Measurements from ENCODE around the gene CD74. TPM values are rescaled to one million over a fixed set of nuclear protein-coding genes. Genes with fewer than 3 reads are reported as not detected.
A peak's percentile ranks its signal among the peaks of the same experiment; 100 is the strongest.

The CD74 gene
- total and polyA plus RNA-seq, 2 of the 8 experiments (the other 6 are each of a cell fraction or from before 2014, with no cell fraction given): 45.9 to 61.0 TPM

DNA sequence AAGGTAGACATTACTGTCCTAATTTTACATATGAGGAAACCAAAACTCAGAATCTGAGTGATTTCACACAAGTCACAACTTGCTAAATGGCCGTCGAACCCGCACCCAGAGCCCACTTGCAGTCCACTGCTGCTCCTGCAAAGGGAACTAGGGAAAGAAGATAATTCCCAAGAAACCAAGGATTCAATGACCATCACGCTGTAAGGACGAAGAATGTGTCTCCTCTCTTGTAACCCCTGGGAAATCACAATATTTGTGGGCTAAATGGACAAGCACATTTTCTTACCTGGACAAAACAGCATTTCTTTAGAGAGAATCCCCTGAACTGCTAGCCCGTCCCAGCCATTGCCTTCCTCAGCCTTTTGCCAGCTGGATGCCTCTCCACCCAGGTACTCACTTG, 34.5 kb upstream of the CD74 start:
- no peak overlapping the region for H4K91ac ChIP-seq (replicated peaks; ENCODE audit: insufficient read length, low read length)
- peaks cover 14 to 35% of the 10 kb centered on the region in 2 experiments for H3K79me2 ChIP-seq (ENCODE audit: control insufficient read depth in 1 of 2, insufficient read depth in 2 of 2, low read length in 2 of 2)
- H3K56ac ChIP-seq (replicated peaks; ENCODE audit: insufficient read length, low read depth, low read length): no peak overlapping the region
- no peak for FAIRE-seq
- H2BK15ac ChIP-seq (ENCODE audit: low read length): no peak overlapping the region
- no peak overlapping the region; a peak in 1 of 7 replicates for H3K9ac ChIP-seq (replicated peaks in 1 of 4; ENCODE audit: extremely low read depth in 1 of 4, low read depth in 3 of 4, low read length in 3 of 4)
- peaks cover 0 to 12% (median 7%) of the 10 kb centered on the region in 4 experiments; a peak in 6 of 7 replicates for H3K4me1 ChIP-seq (replicated peaks in 1 of 4; ENCODE audit: control insufficient read depth in 3 of 4, insufficient read depth in 4 of 4, low read length in 3 of 4)
- no peak overlapping the region for H3K4ac ChIP-seq (replicated peaks; ENCODE audit: insufficient read length, low read depth, low read length)
- H2AK5ac ChIP-seq (ENCODE audit: low read depth, low read length): no peak overlapping the region
- H3K27ac ChIP-seq (ENCODE audit: low read depth, low read length): peak overlapping the region; percentile 48; the same call in 1 of the 2 replicates
- peak overlapping the region in 1 of 4 experiments; percentile 97; a peak in 1 of 8 replicates for H3K4me3 ChIP-seq (ENCODE audit: extremely low read depth in 1 of 4, insufficient read depth in 2 of 4, low read depth in 3 of 4, low read length in 4 of 4)
- POLR2A ChIA-PET (ENCODE audit: partially characterized antibody): interaction anchor here (0.9 to 7.7 kb wide), 22 partner anchors 10 to 228 kb away, joined by 3 to 51 read pairs (median 4); partner anchors contain the start of genes CD74 and TCOF1
- H2BK20ac ChIP-seq (ENCODE audit: low read length): no peak overlapping the region
- no peak overlapping the region for H3K23ac ChIP-seq (ENCODE audit: insufficient read length)
- H3K79me1 ChIP-seq (ENCODE audit: low read depth, low read length): peaks cover 4% of the 10 kb centered on the region
- H4K5ac ChIP-seq (ENCODE audit: insufficient read length, low read depth, low read length): no peak overlapping the region
- DNase-seq (ENCODE audit: low read depth in 1 of 2, low spot score in 2 of 2): no peak
- peaks cover 19 to 31% of the 10 kb centered on the region in 2 experiments for H4K20me1 ChIP-seq (replicated peaks in 1 of 2; ENCODE audit: control insufficient read depth in 1 of 2, insufficient read depth in 2 of 2, low read length in 2 of 2)
- no peak overlapping the region for H3K18ac ChIP-seq (ENCODE audit: extremely low read depth, low read length)
- no peaks in the 10 kb centered on the region for H3K9me3 ChIP-seq (ENCODE audit: insufficient read depth in 2 of 2, low read depth in 1 of 2, low read length in 1 of 2)
- no peak overlapping the region for H2BK120ac ChIP-seq (replicated peaks; ENCODE audit: low read depth, low read length)
- 96% methylated on average over 6 of the region's 6 CpGs; no CpG with 5 or more reads in 1 of the 2 experiments for WGBS, 2 experiments (ENCODE audit: extremely low coverage in 1 of 2, insufficient coverage in 1 of 2, insufficient read length in 1 of 2, insufficient replicate concordance in 2 of 2, low coverage in 1 of 2, low lambda C conversion rate in 2 of 2, missing lambda C conversion rate in 1 of 2)
- H2AFZ ChIP-seq (ENCODE audit: low read length): no peak overlapping the region
- CTCF ChIA-PET (ENCODE audit: partially characterized antibody): interaction anchor here (0.6 to 3.1 kb wide), 8 partner anchors 9 to 112 kb away, joined by 3 to 17 read pairs (median 3); no protein-coding TSS in a partner anchor
- H3K4me2 ChIP-seq (ENCODE audit: insufficient read depth in 1 of 2, low read depth in 2 of 2, low read length in 2 of 2): peak overlapping the region; percentile 90 to 99; a peak in 1 of 4 replicates
- TF ChIP-seq POLR2A (IDR thresholded peaks at IDR 0.05; ENCODE audit: control extremely low read depth in 1 of 2, low read depth in 2 of 2, low read length in 2 of 2) (peak in 1 of 2 experiments; percentile 36; a peak in 1 of 3 replicates), NRF1 (IDR thresholded peaks at IDR 0.05; ENCODE audit: low read depth, low read length) (no peak)
- H2BK12ac ChIP-seq (ENCODE audit: low read depth, low read length): no peak overlapping the region
- H3K27me3 ChIP-seq (replicated peaks in 1 of 4; ENCODE audit: control insufficient read depth in 3 of 4, extremely low read depth in 1 of 4, insufficient read depth in 3 of 4, low read length in 3 of 4): no peaks in the 10 kb centered on the region
- no peak overlapping the region for H2BK5ac ChIP-seq (ENCODE audit: low read depth, low read length)
- peaks cover 44 to 59% (median 51%) of the 10 kb centered on the region in 4 experiments for H3K36me3 ChIP-seq (ENCODE audit: control insufficient read depth in 2 of 4, insufficient read depth in 4 of 4, low read length in 3 of 4)
- H4K8ac ChIP-seq (ENCODE audit: extremely low read depth, insufficient read depth, low read length): no peak overlapping the region
- no peak overlapping the region for H3K14ac ChIP-seq (ENCODE audit: insufficient read length)
- H3K23me2 ChIP-seq (ENCODE audit: low read depth, low read length): peaks cover 12% of the 10 kb centered on the region
